ENCODE results near the gene CIPC.

CIPC gene

GRCh38 chr14:77098529-77099353 lies 683 bp downstream of the CIPC start:
- Histone ChIP-seq H2AFZ (ENCODE audit: low read depth, low read length) (no peak overlapping the region), H3K27me3 (ENCODE audit: insufficient read depth, low read length) (no peaks in the 10 kb centered on the region), H3K4me3 (ENCODE audit: low read length) (peak overlapping the region; percentile 82), H3K4me1 (ENCODE audit: insufficient read depth, low read length) (peaks cover 27% of the 10 kb centered on the region), H3K36me3 (ENCODE audit: insufficient read depth, low read length) (no peaks in the 10 kb centered on the region), H3K9me3 (ENCODE audit: low read length) (no peaks in the 10 kb centered on the region)

GRCh38 chr14:77099425-77100167 lies 1.5 kb downstream of the CIPC start:
- H3K27me3 ChIP-seq (ENCODE audit: insufficient read depth, low read length) = no peaks in the 10 kb centered on the region
- no peaks in the 10 kb centered on the region for H3K36me3 ChIP-seq (ENCODE audit: insufficient read depth, low read length)
- no peaks in the 10 kb centered on the region for H3K9me3 ChIP-seq (ENCODE audit: low read length)
- H3K4me3 ChIP-seq (ENCODE audit: low read length) = peak overlapping the region; percentile 82
- H3K4me1 ChIP-seq (ENCODE audit: insufficient read depth, low read length) = peaks cover 35% of the 10 kb centered on the region
- H2AFZ ChIP-seq (ENCODE audit: low read depth, low read length) = no peak overlapping the region

GRCh38 chr14:77100961-77101360 lies 2.9 kb downstream of the CIPC start:
- no peaks in the 10 kb centered on the region for H3K27me3 ChIP-seq (ENCODE audit: insufficient read depth, low read length)
- H3K9me3 ChIP-seq (ENCODE audit: low read length) = no peaks in the 10 kb centered on the region
- H3K4me1 ChIP-seq (ENCODE audit: insufficient read depth, low read length) = peaks cover 49% of the 10 kb centered on the region
- H3K4me3 ChIP-seq (ENCODE audit: low read length) = no peak overlapping the region
- no peak overlapping the region for H2AFZ ChIP-seq (ENCODE audit: low read depth, low read length)
- H3K36me3 ChIP-seq (ENCODE audit: insufficient read depth, low read length) = no peaks in the 10 kb centered on the region

DNA sequence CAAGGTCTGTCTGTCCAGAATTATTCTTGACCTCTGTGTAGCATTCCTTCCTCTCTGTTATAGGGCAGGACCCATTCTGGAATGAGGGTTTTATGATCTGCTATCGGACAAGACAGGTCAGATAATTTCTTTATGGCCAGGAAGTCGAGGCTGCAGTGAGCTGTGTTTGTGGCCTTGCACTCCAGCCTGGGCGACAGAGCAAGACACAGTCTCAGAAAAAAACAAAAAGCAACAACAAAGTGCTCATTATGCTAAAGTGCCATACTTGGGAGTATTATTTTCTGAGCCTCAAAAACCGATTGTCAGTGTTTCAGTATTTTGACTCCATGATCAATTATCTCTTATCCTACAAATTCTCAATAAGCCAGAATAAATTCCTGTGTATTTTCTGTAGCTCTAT lies 4.1 kb downstream of the CIPC start:
- Histone ChIP-seq H2AFZ (ENCODE audit: low read depth, low read length) (no peak overlapping the region), H3K27me3 (ENCODE audit: insufficient read depth, low read length) (no peaks in the 10 kb centered on the region), H3K36me3 (ENCODE audit: insufficient read depth, low read length) (peaks cover 9% of the 10 kb centered on the region), H3K4me1 (ENCODE audit: insufficient read depth, low read length) (peaks cover 51% of the 10 kb centered on the region), H3K4me3 (ENCODE audit: low read length) (no peak overlapping the region), H3K9me3 (ENCODE audit: low read length) (no peaks in the 10 kb centered on the region)

DNA sequence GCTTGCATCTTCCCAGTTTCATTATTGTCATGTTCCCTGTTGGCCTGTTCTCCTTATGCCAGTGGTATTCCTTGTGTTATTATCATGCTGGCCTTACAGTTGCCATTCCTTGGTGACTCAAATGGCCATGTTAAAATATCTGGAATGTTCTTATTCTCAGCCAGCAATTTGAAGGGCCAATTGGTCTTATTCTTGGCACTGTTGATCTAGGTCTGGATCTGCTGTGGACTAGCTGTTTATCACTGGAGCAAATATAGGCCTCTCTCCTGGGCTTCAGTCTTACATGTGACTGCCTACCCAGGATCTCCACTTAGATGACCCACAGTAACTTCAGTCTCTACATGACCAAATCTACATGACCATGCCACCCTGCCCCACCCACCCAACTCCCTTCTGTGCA lies 5.4 kb downstream of the CIPC start:
- H3K36me3 ChIP-seq (ENCODE audit: insufficient read depth, low read length) = peaks cover 19% of the 10 kb centered on the region
- no peaks in the 10 kb centered on the region for H3K9me3 ChIP-seq (ENCODE audit: low read length)
- no peak overlapping the region for H3K4me3 ChIP-seq (ENCODE audit: low read length)
- no peaks in the 10 kb centered on the region for H3K27me3 ChIP-seq (ENCODE audit: insufficient read depth, low read length)
- H2AFZ ChIP-seq (ENCODE audit: low read depth, low read length) = no peak overlapping the region
- H3K4me1 ChIP-seq (ENCODE audit: insufficient read depth, low read length) = peaks cover 49% of the 10 kb centered on the region

DNA sequence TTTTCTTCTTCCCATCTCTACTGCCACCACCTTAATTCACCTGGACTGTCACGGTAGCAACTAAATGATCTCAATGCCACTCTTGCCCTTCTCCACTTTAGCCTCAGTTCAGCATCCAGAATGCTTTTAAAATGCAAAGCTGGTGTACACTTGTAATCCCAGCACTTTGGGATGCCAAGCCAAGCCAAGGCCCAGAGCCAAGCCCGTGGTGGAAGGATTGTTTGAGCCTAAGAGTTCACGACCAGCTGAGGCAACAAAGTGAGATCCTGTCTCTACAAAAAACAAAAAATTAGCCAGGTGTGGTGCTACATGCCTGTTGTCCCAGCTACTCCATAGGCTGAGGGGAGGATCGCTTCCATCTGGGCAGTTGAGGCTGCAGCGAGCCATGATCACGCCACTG lies 5.9 kb downstream of the CIPC start:
- Histone ChIP-seq H3K9me3 (ENCODE audit: low read length) (no peaks in the 10 kb centered on the region), H3K36me3 (ENCODE audit: insufficient read depth, low read length) (peaks cover 19% of the 10 kb centered on the region), H3K4me1 (ENCODE audit: insufficient read depth, low read length) (peaks cover 45% of the 10 kb centered on the region), H2AFZ (ENCODE audit: low read depth, low read length) (no peak overlapping the region), H3K4me3 (ENCODE audit: low read length) (no peak overlapping the region), H3K27me3 (ENCODE audit: insufficient read depth, low read length) (no peaks in the 10 kb centered on the region)

DNA sequence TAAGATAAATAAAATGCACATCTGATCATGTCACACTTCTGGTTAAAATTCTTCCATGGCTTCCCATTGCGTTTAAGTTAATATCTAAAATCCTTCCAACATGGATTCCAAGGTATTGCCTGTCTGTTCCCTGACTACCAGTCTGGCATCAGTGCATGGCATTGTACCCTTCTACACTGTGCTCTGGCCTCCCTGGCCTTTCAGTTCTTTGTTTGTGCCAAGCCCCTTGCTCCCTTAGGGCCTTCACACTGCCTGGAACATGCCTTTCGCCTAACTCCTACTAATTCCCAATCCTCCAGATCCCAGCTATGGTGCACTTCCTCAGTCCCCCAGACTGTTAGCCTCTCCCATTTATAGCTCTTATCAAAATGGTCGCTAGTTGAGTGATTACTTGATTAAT lies 6.3 kb downstream of the CIPC start:
- Histone ChIP-seq H3K36me3 (ENCODE audit: insufficient read depth, low read length) (peaks cover 19% of the 10 kb centered on the region), H2AFZ (ENCODE audit: low read depth, low read length) (no peak overlapping the region), H3K4me3 (ENCODE audit: low read length) (no peak overlapping the region), H3K9me3 (ENCODE audit: low read length) (no peaks in the 10 kb centered on the region), H3K27me3 (ENCODE audit: insufficient read depth, low read length) (no peaks in the 10 kb centered on the region), H3K4me1 (ENCODE audit: insufficient read depth, low read length) (peaks cover 41% of the 10 kb centered on the region)

DNA sequence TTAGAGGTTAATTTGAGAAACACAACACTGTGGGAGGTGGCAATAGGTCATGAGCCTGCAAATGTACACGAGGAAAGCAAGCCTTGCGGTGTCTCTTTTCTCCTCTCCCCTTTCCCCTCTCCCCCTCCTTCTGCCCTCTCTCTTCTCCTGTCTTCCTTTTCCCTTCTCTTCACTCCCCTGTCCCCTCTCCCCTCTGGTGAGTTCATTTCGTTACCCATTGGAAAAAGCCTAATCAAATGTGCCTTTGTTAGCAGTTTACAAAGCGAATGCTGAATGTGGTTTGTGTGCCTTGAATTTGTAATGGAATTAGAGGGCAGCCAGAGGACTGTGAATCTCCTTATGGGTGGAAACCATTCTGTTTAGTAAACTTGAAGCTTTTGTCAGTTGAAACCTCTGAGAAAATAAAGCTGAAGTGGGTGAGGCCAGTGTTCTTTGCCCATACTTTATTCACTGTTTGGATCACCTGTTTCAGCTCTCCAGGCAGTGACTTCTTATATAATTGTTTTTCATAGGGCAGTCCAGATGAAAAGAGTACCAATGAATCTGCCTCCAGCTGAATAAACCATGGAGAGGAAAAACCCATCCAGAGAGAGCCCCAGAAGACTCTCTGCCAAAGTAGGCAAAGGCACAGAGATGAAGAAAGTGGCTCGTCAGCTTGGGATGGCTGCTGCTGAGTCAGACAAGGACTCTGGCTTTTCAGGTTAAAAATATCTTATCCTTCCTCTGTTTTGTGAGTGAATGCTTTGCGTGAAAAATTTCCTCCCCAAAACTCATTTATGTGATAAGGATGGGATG lies 7.3 kb downstream of the CIPC start:
- H3K9me3 ChIP-seq (ENCODE audit: low read length) = no peaks in the 10 kb centered on the region
- H3K4me1 ChIP-seq (ENCODE audit: insufficient read depth, low read length) = peaks cover 36% of the 10 kb centered on the region
- no peak overlapping the region for H2AFZ ChIP-seq (ENCODE audit: low read depth, low read length)
- no peaks in the 10 kb centered on the region for H3K27me3 ChIP-seq (ENCODE audit: insufficient read depth, low read length)
- no peak overlapping the region for H3K4me3 ChIP-seq (ENCODE audit: low read length)
- peaks cover 19% of the 10 kb centered on the region for H3K36me3 ChIP-seq (ENCODE audit: insufficient read depth, low read length)

- Histone ChIP-seq H2AFZ (ENCODE audit: low read depth, low read length) (no peak overlapping the region), H3K4me3 (ENCODE audit: low read length) (no peak overlapping the region), H3K36me3 (ENCODE audit: insufficient read depth, low read length) (peaks cover 19% of the 10 kb centered on the region), H3K27me3 (ENCODE audit: insufficient read depth, low read length) (no peaks in the 10 kb centered on the region), H3K4me1 (ENCODE audit: insufficient read depth, low read length) (peaks cover 49% of the 10 kb centered on the region), H3K9me3 (ENCODE audit: low read length) (no peaks in the 10 kb centered on the region)
Measured at GRCh38 chr14:77106666-77107065, 8.6 kb downstream of the CIPC start.

DNA sequence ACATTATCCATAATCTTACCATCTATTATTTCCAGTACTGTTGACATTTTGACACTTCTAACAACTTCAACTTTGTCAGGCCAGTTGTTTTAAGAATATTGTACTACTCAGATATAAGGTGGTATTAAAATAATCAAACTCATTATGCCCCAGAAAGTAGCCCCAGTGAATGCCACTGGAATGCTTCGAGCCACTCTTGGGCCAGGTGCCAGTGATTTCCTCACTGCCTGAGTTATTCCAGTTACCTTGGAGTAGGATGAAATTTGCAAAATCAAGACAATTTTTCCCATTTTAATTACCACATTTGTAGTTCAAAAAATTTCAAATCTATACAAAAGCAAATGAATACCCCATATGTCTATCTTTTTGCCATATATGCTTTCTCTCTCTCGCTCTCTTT lies 9.2 kb downstream of the CIPC start:
- Histone ChIP-seq H3K36me3 (ENCODE audit: insufficient read depth, low read length) (peaks cover 23% of the 10 kb centered on the region), H3K4me3 (ENCODE audit: low read length) (no peak overlapping the region), H3K9me3 (ENCODE audit: low read length) (no peaks in the 10 kb centered on the region), H3K4me1 (ENCODE audit: insufficient read depth, low read length) (peaks cover 54% of the 10 kb centered on the region), H2AFZ (ENCODE audit: low read depth, low read length) (no peak overlapping the region), H3K27me3 (ENCODE audit: insufficient read depth, low read length) (no peaks in the 10 kb centered on the region)

- Histone ChIP-seq H3K9me3 (ENCODE audit: low read length) (no peaks in the 10 kb centered on the region), H3K4me3 (ENCODE audit: low read length) (no peak overlapping the region), H3K36me3 (ENCODE audit: insufficient read depth, low read length) (peaks cover 31% of the 10 kb centered on the region), H2AFZ (ENCODE audit: low read depth, low read length) (no peak overlapping the region), H3K4me1 (ENCODE audit: insufficient read depth, low read length) (peaks cover 53% of the 10 kb centered on the region), H3K27me3 (ENCODE audit: insufficient read depth, low read length) (no peaks in the 10 kb centered on the region)
Measured at GRCh38 chr14:77108753-77109152, 10.7 kb downstream of the CIPC start.

- no peaks in the 10 kb centered on the region for H3K27me3 ChIP-seq (ENCODE audit: insufficient read depth, low read length)
- no peaks in the 10 kb centered on the region for H3K9me3 ChIP-seq (ENCODE audit: low read length)
- H3K36me3 ChIP-seq (ENCODE audit: insufficient read depth, low read length) = peaks cover 40% of the 10 kb centered on the region
- H2AFZ ChIP-seq (ENCODE audit: low read depth, low read length) = no peak overlapping the region
- no peak overlapping the region for H3K4me3 ChIP-seq (ENCODE audit: low read length)
- H3K4me1 ChIP-seq (ENCODE audit: insufficient read depth, low read length) = peaks cover 44% of the 10 kb centered on the region
Measured at GRCh38 chr14:77109656-77110055, 11.6 kb downstream of the CIPC start.

GRCh38 chr14:77110286-77110685 lies 12.2 kb downstream of the CIPC start:
- no peak overlapping the region for H2AFZ ChIP-seq (ENCODE audit: low read depth, low read length)
- peaks cover 46% of the 10 kb centered on the region for H3K36me3 ChIP-seq (ENCODE audit: insufficient read depth, low read length)
- peaks cover 37% of the 10 kb centered on the region for H3K4me1 ChIP-seq (ENCODE audit: insufficient read depth, low read length)
- H3K27me3 ChIP-seq (ENCODE audit: insufficient read depth, low read length) = no peaks in the 10 kb centered on the region
- H3K9me3 ChIP-seq (ENCODE audit: low read length) = no peaks in the 10 kb centered on the region
- H3K4me3 ChIP-seq (ENCODE audit: low read length) = no peak overlapping the region

All from neuron (in vitro differentiated cells).